Chondrocyte (in vitro differentiated cells): Measurements from ENCODE around the gene PRICKLE2. TPM values are rescaled to one million over a fixed set of nuclear protein-coding genes. Genes with fewer than 3 reads are reported as not detected.

Source experiments
- DNase-seq: peaks from one replicate; pipeline ENCODE4 v3.0.0; 2021; ENCODE audit warnings: mixed read lengths, low spot score
- H3K27ac Mint-ChIP-seq: one replicate; pipeline ENCODE4 v1.8.0; 2021; ENCODE audit warnings: mild to moderate bottlenecking, moderate library complexity, mixed read lengths; ENCODE audit not compliant: unreplicated experiment
- H3K27me3 Mint-ChIP-seq: 2 replicates; pipeline ENCODE4 v1.8.0; 2021; ENCODE audit warnings: low read depth, mixed read lengths
- H3K36me3 Mint-ChIP-seq: 2 replicates; pipeline ENCODE4 v1.8.0; 2021; ENCODE audit warnings: low read depth, mixed read lengths
- H3K4me1 Mint-ChIP-seq: 2 replicates; pipeline ENCODE4 v1.8.0; 2021; ENCODE audit warnings: low read depth, mild to moderate bottlenecking, mixed read lengths
- H3K4me3 Mint-ChIP-seq: one replicate; pipeline ENCODE4 v1.8.0; 2021; ENCODE audit warnings: mild to moderate bottlenecking, moderate library complexity, mixed read lengths; ENCODE audit not compliant: unreplicated experiment
- H3K9me3 Mint-ChIP-seq: 2 replicates; pipeline ENCODE4 v1.8.0; 2021; ENCODE audit warnings: low read depth, mixed read lengths
- total RNA-seq: library from RNA; stranded (reverse); gene quantifications from 3 replicates; pipeline ENCODE4 v1.2.1, GENCODE V29; 2021
- TF ChIP-seq, protein P1 (sequence below): fragments of 200-600 bp; sonication (generic); IDR thresholded peaks from 2 replicates; pipeline ENCODE4 v1.5.0; 2021; ENCODE audit warnings: antibody characterized with exemption, mild to moderate bottlenecking, moderate library complexity

The PRICKLE2 gene
- total RNA-seq, 1 donor from 2014 or later, result 48.2 TPM

GRCh38 chr3:64251019-64251418, 25.8 kb upstream of the PRICKLE2 start:
- Mint-ChIP-seq H3K27ac (no peak overlapping the region), H3K4me3 (no peak overlapping the region), H3K4me1 (peaks cover 45% of the 10 kb centered on the region), H3K9me3 (no peaks in the 10 kb centered on the region), H3K36me3 (peaks cover 5% of the 10 kb centered on the region), H3K27me3 (no peaks in the 10 kb centered on the region)
- no peak for DNase-seq
- TF ChIP-seq, protein P1, sequence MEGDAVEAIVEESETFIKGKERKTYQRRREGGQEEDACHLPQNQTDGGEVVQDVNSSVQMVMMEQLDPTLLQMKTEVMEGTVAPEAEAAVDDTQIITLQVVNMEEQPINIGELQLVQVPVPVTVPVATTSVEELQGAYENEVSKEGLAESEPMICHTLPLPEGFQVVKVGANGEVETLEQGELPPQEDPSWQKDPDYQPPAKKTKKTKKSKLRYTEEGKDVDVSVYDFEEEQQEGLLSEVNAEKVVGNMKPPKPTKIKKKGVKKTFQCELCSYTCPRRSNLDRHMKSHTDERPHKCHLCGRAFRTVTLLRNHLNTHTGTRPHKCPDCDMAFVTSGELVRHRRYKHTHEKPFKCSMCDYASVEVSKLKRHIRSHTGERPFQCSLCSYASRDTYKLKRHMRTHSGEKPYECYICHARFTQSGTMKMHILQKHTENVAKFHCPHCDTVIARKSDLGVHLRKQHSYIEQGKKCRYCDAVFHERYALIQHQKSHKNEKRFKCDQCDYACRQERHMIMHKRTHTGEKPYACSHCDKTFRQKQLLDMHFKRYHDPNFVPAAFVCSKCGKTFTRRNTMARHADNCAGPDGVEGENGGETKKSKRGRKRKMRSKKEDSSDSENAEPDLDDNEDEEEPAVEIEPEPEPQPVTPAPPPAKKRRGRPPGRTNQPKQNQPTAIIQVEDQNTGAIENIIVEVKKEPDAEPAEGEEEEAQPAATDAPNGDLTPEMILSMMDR, result no peak

GRCh38 chr3:64247991-64248646, 22.9 kb upstream of the PRICKLE2 start:
- TF ChIP-seq, protein P1, result no peak
- Mint-ChIP-seq H3K27me3 (no peaks in the 10 kb centered on the region), H3K9me3 (no peaks in the 10 kb centered on the region), H3K4me3 (no peak overlapping the region), H3K4me1 (peaks cover 34% of the 10 kb centered on the region), H3K27ac (no peak overlapping the region), H3K36me3 (peaks cover 2% of the 10 kb centered on the region)
- no peak for DNase-seq

GRCh38 chr3:64244011-64244942, 19.0 kb upstream of the PRICKLE2 start:
- H3K9me3 Mint-ChIP-seq, result no peaks in the 10 kb centered on the region
- peaks cover 65% of the 10 kb centered on the region for H3K4me1 Mint-ChIP-seq
- no peaks in the 10 kb centered on the region for H3K36me3 Mint-ChIP-seq
- H3K27me3 Mint-ChIP-seq, result no peaks in the 10 kb centered on the region
- TF ChIP-seq, protein P1, result peak; percentile 63
- no peak overlapping the region for H3K4me3 Mint-ChIP-seq
- DNase-seq, result no peak
- peak overlapping the region; percentile 65 for H3K27ac Mint-ChIP-seq

DNA sequence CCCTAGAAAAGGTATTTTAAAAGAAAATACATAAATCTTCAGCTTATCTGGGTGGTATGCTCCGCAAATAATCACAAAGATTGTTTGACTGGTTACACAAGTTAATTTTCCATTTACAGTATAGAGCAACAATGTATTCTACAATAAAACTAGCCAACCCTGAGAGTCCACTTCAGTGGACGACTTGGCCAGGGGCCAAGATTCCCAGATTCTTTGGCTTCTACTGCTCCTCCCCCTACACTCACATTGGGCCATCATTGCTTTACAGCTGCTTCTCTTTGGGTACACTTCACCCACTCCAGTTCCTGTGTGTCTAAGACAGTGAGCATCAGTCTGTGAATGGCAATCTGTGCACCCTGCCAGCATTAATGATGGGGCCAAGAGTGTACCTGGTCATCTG, 17.2 kb upstream of the PRICKLE2 start:
- H3K9me3 Mint-ChIP-seq, result no peaks in the 10 kb centered on the region
- TF ChIP-seq, protein P1, result no peak
- peaks cover 66% of the 10 kb centered on the region for H3K4me1 Mint-ChIP-seq
- peak overlapping the region; percentile 68 for H3K27ac Mint-ChIP-seq
- H3K36me3 Mint-ChIP-seq, result peaks cover 3% of the 10 kb centered on the region
- DNase-seq, result no peak
- no peaks in the 10 kb centered on the region for H3K27me3 Mint-ChIP-seq
- H3K4me3 Mint-ChIP-seq, result no peak overlapping the region

DNA sequence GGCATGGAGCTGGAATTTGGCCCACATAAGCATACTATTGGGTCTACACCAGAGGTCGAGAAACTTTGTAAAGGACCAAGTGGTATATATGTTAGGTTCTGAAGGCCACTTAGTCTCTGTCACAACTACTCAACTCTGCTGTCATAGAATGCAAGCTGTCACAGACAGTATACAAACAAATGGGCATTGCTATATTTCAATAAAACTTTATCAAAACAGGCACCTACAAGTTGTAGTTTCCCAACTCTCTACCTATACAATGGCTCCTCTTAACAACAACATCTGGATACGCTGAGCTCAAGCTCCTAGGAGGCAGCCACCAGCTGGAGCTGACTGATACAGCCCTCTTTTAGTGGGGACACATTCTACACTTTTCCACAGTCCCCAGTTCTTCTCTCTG, 15.7 kb upstream of the PRICKLE2 start:
- H3K4me1 Mint-ChIP-seq, result peaks cover 72% of the 10 kb centered on the region

More for the DNA sequence above, 15.7 kb upstream of the PRICKLE2 start:
- DNase-seq, result no peak
- H3K4me3 Mint-ChIP-seq, result no peak overlapping the region
- H3K27ac Mint-ChIP-seq, result peak overlapping the region; percentile 99
- no peaks in the 10 kb centered on the region for H3K27me3 Mint-ChIP-seq
- H3K36me3 Mint-ChIP-seq, result peaks cover 10% of the 10 kb centered on the region
- TF ChIP-seq, protein P1, result no peak
- H3K9me3 Mint-ChIP-seq, result no peaks in the 10 kb centered on the region
